Mesendoderm (in vitro differentiated cells): Measurements from ENCODE around the gene HMMR. TPM values are rescaled to one million over a fixed set of nuclear protein-coding genes. Genes with fewer than 3 reads are reported as not detected.

ENCODE experiments used
- DNase-seq: peaks from one replicate; pipeline ENCODE4 v3.0.0; 2013
- H2AK5ac ChIP-seq: 2 replicates; pipeline ENCODE4 v1.6.1; 2013; ENCODE audit warnings: low read length, inconsistent platforms
- H2BK120ac ChIP-seq: 2 replicates; pipeline ENCODE4 v1.6.1; 2013; ENCODE audit warnings: low read depth, mild to moderate bottlenecking, low read length, moderate library complexity, mixed read lengths
- H2BK15ac ChIP-seq: replicated peaks from 2 replicates; pipeline ENCODE4 v1.6.1; 2013; ENCODE audit warnings: low read depth, mild to moderate bottlenecking, moderate library complexity
- H2BK5ac ChIP-seq: 2 replicates; pipeline ENCODE4 v1.6.1; 2013; ENCODE audit warnings: low read length, inconsistent platforms
- H3K18ac ChIP-seq: 2 replicates; pipeline ENCODE4 v1.6.1; 2013; ENCODE audit warnings: mild to moderate bottlenecking, low read length, mixed read lengths
- H3K23ac ChIP-seq: one replicate; pipeline ENCODE4 v1.6.1; 2013; ENCODE audit warnings: low read length
- H3K27ac ChIP-seq: 2 replicates; pipeline ENCODE4 v1.5.1; 2013; ENCODE audit warnings: low read depth, mild to moderate bottlenecking, inconsistent platforms, low read length, moderate library complexity
- H3K27me3 ChIP-seq: 2 replicates; pipeline ENCODE4 v1.6.1; 2013; ENCODE audit warnings: low read length, control low read depth, mild to moderate bottlenecking, inconsistent platforms; ENCODE audit not compliant: insufficient read depth, poor library complexity
- H3K36me3 ChIP-seq: 2 replicates; pipeline ENCODE4 v1.6.1; 2013; ENCODE audit warnings: low read length, inconsistent platforms; ENCODE audit not compliant: control insufficient read depth, insufficient read depth
- H3K4ac ChIP-seq: one replicate; pipeline ENCODE4 v1.6.1; 2013; ENCODE audit warnings: low read depth, mild to moderate bottlenecking, low read length, moderate library complexity
- H3K4me1 ChIP-seq: 2 replicates; pipeline ENCODE4 v1.6.1; 2013; ENCODE audit warnings: low read depth, low read length, inconsistent platforms; ENCODE audit not compliant: control insufficient read depth
- H3K4me2 ChIP-seq: 2 replicates; pipeline ENCODE4 v1.6.1; 2013; ENCODE audit warnings: low read length
- H3K4me3 ChIP-seq: 2 replicates; pipeline ENCODE4 v1.5.1; 2013; ENCODE audit warnings: mild to moderate bottlenecking, low read length
- H3K56ac ChIP-seq: one replicate; pipeline ENCODE4 v1.6.1; 2013; ENCODE audit warnings: low read length
- H3K79me1 ChIP-seq: 2 replicates; pipeline ENCODE4 v1.6.1; 2013; ENCODE audit warnings: low read length, inconsistent platforms
- H3K79me2 ChIP-seq: 2 replicates; pipeline ENCODE4 v1.6.1; 2013; ENCODE audit warnings: mild to moderate bottlenecking, low read length; ENCODE audit not compliant: control insufficient read depth, insufficient read depth
- H3K9ac ChIP-seq: 2 replicates; pipeline ENCODE4 v1.6.1; 2013; ENCODE audit warnings: low read length, inconsistent platforms
- H4K5ac ChIP-seq: one replicate; pipeline ENCODE4 v1.6.1; 2013; ENCODE audit warnings: low read length
- H4K8ac ChIP-seq: one replicate; pipeline ENCODE4 v1.6.1; 2013; ENCODE audit warnings: low read depth, mild to moderate bottlenecking, control low read depth, low read length, moderate library complexity
- WGBS: extraction: QIAGEN DNeasy Blood & Tissue Kit; methylation state at CpG from one replicate; pipeline ENCODE4 v1.1.7; 2013; ENCODE audit warnings: low lambda C conversion rate, missing lambda C conversion rate; ENCODE audit not compliant: insufficient coverage; ENCODE audit errors: extremely low coverage; 5-methylcytosine and 5-hydroxymethylcytosine counted together
- small RNA-seq: library from polyadenylated mRNA; stranded (forward); fragments of <200 nt; extraction: miRNeasy Mini kit (QIAGEN cat#:217004); gene quantifications from one replicate; pipeline ENCODE3, GENCODE V24; 2013; ENCODE audit not compliant: insufficient read depth

The HMMR gene

DNA sequence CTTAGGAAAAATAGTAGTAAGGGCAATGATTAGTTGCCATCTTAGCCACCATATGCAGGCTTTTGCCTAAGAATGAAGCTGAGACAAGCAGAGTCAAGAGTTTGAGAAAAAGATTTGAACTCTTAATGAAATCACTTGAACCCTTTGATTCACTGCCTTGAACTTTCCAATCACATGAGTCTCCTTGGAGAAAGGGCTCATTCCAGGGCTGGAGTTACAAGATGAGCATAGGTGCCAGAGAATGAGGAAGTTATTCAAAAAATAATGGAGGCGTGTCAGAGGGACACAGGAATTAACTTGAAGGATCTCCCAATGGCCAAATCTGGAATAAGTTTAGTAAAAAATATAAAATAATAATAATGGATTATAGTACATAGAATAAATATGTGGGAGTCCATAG, 80.3 kb downstream of the HMMR start:
- Histone ChIP-seq H3K27ac (no peak overlapping the region), H4K8ac (no peak overlapping the region), H3K79me2 (no peaks in the 10 kb centered on the region), H3K4me3 (no peak overlapping the region), H3K4me1 (no peaks in the 10 kb centered on the region), H3K4ac (no peak overlapping the region), H3K23ac (no peak overlapping the region), H3K36me3 (no peaks in the 10 kb centered on the region), H2AK5ac (no peak overlapping the region), H2BK15ac (no peak overlapping the region), H3K27me3 (no peaks in the 10 kb centered on the region), H3K56ac (no peak overlapping the region), H4K5ac (no peak overlapping the region), H2BK5ac (no peak overlapping the region), H3K9ac (no peak overlapping the region), H3K79me1 (no peaks in the 10 kb centered on the region), H3K4me2 (no peak overlapping the region), H3K18ac (no peak overlapping the region), H2BK120ac (no peak overlapping the region)
- no peak for DNase-seq
- no CpG with 5 or more reads among the region's 1 CpG for WGBS

Small RNA genes lying within 50 kb of the gene (small RNA-seq; reads per million reads assigned to genes)
- gene AC008723.1 = not detected
